OCI-LY1 (cell line): Measurements from ENCODE around the gene HYAL2.

Experiments
- H2AFZ ChIP-seq: fragments of 200-600 bp; sonication (generic), shearing (Covaris generic); 2 replicates; pipeline ENCODE4 v1.6.0; 2014; ENCODE audit warnings: antibody characterized with exemption, mild to moderate bottlenecking, low read length
- H3F3A ChIP-seq: fragments of 200-600 bp; sonication (generic), shearing (Covaris generic); 2 replicates; pipeline ENCODE4 v1.6.0; 2014; ENCODE audit warnings: mild to moderate bottlenecking, antibody characterized with exemption, low read length, moderate library complexity; ENCODE audit not compliant: insufficient read depth
- H3K27ac ChIP-seq: fragments of 200-600 bp; sonication (generic); 2 replicates; pipeline ENCODE4 v1.5.1; 2014; ENCODE audit warnings: low read length, mixed run types, mild to moderate bottlenecking, low read depth; ENCODE audit not compliant: poor library complexity, severe bottlenecking
- H3K27me3 ChIP-seq: fragments of 200-600 bp; sonication (generic); 2 replicates; pipeline ENCODE4 v1.6.0; 2014; ENCODE audit warnings: antibody characterized with exemption, mild to moderate bottlenecking, low read length, moderate library complexity; ENCODE audit not compliant: insufficient read depth
- H3K36me3 ChIP-seq: fragments of 200-600 bp; sonication (generic); 2 replicates; pipeline ENCODE4 v1.6.1; 2014; ENCODE audit warnings: mild to moderate bottlenecking, antibody characterized with exemption, low read length, moderate library complexity, mixed read lengths; ENCODE audit not compliant: insufficient read depth
- H3K4me1 ChIP-seq: fragments of 200-600 bp; sonication (generic); 2 replicates; pipeline ENCODE4 v1.5.1; 2014; ENCODE audit warnings: mild to moderate bottlenecking, low read length, moderate library complexity; ENCODE audit not compliant: insufficient read depth, severe bottlenecking
- H3K4me2 ChIP-seq: fragments of 200-600 bp; sonication (generic), shearing (Covaris generic); 2 replicates; pipeline ENCODE4 v1.6.1; 2014; ENCODE audit warnings: low read length
- H3K4me3 ChIP-seq: fragments of 200-600 bp; sonication (generic); 2 replicates; pipeline ENCODE4 v1.5.1; 2014; ENCODE audit warnings: low read length, low read depth, mild to moderate bottlenecking, mixed read lengths; ENCODE audit not compliant: poor library complexity, severe bottlenecking
- H3K79me2 ChIP-seq: fragments of 200-600 bp; shearing (Covaris generic); 2 replicates; pipeline ENCODE4 v1.6.1; 2016; ENCODE audit warnings: mixed run types, low read length, mixed read lengths; ENCODE audit not compliant: insufficient read depth
- H3K9ac ChIP-seq: fragments of 200-600 bp; sonication (generic), shearing (Covaris generic); 2 replicates; pipeline ENCODE4 v1.6.1; 2014; ENCODE audit warnings: mild to moderate bottlenecking, low read length, mixed read lengths
- H3K9me2 ChIP-seq: fragments of 200-600 bp; sonication (generic), shearing (Covaris generic); 2 replicates; pipeline ENCODE4 v1.6.1; 2014; ENCODE audit warnings: low read depth, mild to moderate bottlenecking, low read length, mixed read lengths
- H3K9me3 ChIP-seq: fragments of 200-600 bp; shearing (Covaris generic); 2 replicates; pipeline ENCODE4 v1.6.1; 2014; ENCODE audit warnings: low read length, mixed read lengths
- H4K20me1 ChIP-seq: fragments of 200-600 bp; sonication (generic), shearing (Covaris generic); 2 replicates; pipeline ENCODE4 v1.6.0; 2016; ENCODE audit warnings: mild to moderate bottlenecking, low read length; ENCODE audit not compliant: insufficient read depth
- EZH2 ChIP-seq: fragments of 200-600 bp; sonication (generic), shearing (Covaris generic); IDR thresholded peaks from 2 replicates; pipeline ENCODE4 v1.8.0; 2017; ENCODE audit warnings: borderline replicate concordance, mixed run types, mild to moderate bottlenecking, antibody characterized with exemption, low read length, moderate library complexity, mixed read lengths
- TF ChIP-seq, protein P1 (sequence below): fragments of 200-600 bp; sonication (generic), shearing (Covaris generic); IDR thresholded peaks from 2 replicates; pipeline ENCODE4 v1.5.1; 2017; ENCODE audit warnings: mild to moderate bottlenecking, antibody characterized with exemption, low read length, moderate library complexity, mixed read lengths

HYAL2 gene

DNA sequence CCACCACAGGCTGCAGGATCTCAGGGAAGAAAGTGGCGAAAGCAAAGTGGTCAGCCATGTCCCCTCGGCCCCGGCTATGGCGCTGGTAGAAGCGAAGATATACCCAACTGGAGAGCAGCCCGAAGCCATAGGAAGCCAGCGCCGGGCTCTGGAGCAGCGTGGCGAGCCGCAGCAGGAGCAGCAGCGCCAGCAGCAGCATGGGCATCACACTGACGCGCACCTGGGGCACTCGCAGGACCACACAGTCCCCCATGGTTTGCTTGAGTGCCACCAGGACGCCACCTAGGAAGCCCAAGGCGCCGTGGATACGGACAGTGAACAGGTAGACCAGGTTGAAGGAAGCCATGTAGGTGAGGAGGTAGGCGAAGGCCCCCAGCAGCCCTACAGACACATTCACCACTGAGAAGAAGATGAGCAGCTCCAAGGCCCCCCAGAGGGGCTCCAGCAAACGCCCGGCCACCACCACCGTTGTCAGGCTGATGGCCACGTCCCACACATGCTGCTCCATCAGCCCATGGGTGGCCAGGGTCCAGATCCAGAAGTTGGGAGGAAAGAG lies 35.9 kb upstream of the HYAL2 start:
- H3K36me3 ChIP-seq, result peaks cover 21% of the 10 kb centered on the region; the same call in 1 of the 2 replicates
- TF ChIP-seq, protein P1, sequence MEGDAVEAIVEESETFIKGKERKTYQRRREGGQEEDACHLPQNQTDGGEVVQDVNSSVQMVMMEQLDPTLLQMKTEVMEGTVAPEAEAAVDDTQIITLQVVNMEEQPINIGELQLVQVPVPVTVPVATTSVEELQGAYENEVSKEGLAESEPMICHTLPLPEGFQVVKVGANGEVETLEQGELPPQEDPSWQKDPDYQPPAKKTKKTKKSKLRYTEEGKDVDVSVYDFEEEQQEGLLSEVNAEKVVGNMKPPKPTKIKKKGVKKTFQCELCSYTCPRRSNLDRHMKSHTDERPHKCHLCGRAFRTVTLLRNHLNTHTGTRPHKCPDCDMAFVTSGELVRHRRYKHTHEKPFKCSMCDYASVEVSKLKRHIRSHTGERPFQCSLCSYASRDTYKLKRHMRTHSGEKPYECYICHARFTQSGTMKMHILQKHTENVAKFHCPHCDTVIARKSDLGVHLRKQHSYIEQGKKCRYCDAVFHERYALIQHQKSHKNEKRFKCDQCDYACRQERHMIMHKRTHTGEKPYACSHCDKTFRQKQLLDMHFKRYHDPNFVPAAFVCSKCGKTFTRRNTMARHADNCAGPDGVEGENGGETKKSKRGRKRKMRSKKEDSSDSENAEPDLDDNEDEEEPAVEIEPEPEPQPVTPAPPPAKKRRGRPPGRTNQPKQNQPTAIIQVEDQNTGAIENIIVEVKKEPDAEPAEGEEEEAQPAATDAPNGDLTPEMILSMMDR, result no peak
- TF ChIP-seq EZH2, result no peak
- H3K4me3 ChIP-seq, result peak overlapping the region; percentile 71
- H3K79me2 ChIP-seq, result no peaks in the 10 kb centered on the region
- H2AFZ ChIP-seq, result no peak overlapping the region
- no peaks in the 10 kb centered on the region for H3K9me2 ChIP-seq
- H4K20me1 ChIP-seq, result no peaks in the 10 kb centered on the region
- H3K9ac ChIP-seq, result peak overlapping the region; percentile 82
- no peaks in the 10 kb centered on the region for H3F3A ChIP-seq
- H3K27ac ChIP-seq, result no peak overlapping the region
- no peaks in the 10 kb centered on the region for H3K9me3 ChIP-seq
- H3K4me1 ChIP-seq, result peaks cover 37% of the 10 kb centered on the region
- H3K4me2 ChIP-seq, result peak overlapping the region; percentile 67
- no peaks in the 10 kb centered on the region for H3K27me3 ChIP-seq

- H4K20me1 ChIP-seq, result no peaks in the 10 kb centered on the region
- no peaks in the 10 kb centered on the region for H3K27me3 ChIP-seq
- H2AFZ ChIP-seq, result no peak overlapping the region
- no peaks in the 10 kb centered on the region for H3F3A ChIP-seq
- no peak for TF ChIP-seq EZH2
- TF ChIP-seq, protein P1, result no peak
- no peaks in the 10 kb centered on the region for H3K9me2 ChIP-seq
- H3K4me2 ChIP-seq, result peak overlapping the region; percentile 67
- peaks cover 37% of the 10 kb centered on the region for H3K4me1 ChIP-seq
- H3K9ac ChIP-seq, result peak overlapping the region; percentile 82
- H3K4me3 ChIP-seq, result peak overlapping the region; percentile 71
- peaks cover 31% of the 10 kb centered on the region; the same call in 1 of the 2 replicates for H3K36me3 ChIP-seq
- H3K27ac ChIP-seq, result no peak overlapping the region
- H3K79me2 ChIP-seq, result no peaks in the 10 kb centered on the region
- H3K9me3 ChIP-seq, result no peaks in the 10 kb centered on the region
These were observed 34.9 kb upstream of the HYAL2 start for GRCh38 chr3:50357481-50357880.

DNA sequence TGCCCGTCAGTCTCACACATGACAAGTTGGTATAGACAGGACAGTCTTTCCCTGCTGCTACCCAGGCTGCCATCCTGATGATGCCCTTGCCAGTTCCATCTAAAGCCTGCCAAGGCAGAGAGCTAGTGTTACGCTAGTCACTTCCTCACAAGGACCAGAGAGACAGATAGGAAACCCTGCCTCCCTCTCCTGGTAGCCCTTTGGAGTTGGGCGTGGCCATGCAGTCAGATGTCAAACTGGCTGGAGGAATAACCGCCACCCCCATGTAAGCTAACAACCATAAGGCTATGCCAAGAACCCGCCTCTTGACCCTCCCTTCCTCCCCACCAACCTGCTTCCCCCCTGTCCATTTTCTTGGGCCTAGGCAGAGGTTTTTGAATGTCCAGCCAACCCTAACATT lies 34.0 kb upstream of the HYAL2 start:
- Histone ChIP-seq H3K9me3 (no peaks in the 10 kb centered on the region), H3K27me3 (no peaks in the 10 kb centered on the region), H3K79me2 (no peaks in the 10 kb centered on the region), H3K9ac (peak overlapping the region; percentile 82; the same call in 1 of the 2 replicates), H4K20me1 (no peaks in the 10 kb centered on the region), H3K9me2 (no peaks in the 10 kb centered on the region), H3K36me3 (peaks cover 32% of the 10 kb centered on the region; the same call in 1 of the 2 replicates), H3K4me1 (peaks cover 41% of the 10 kb centered on the region), H3F3A (no peaks in the 10 kb centered on the region), H3K4me3 (peak overlapping the region; percentile 71), H3K27ac (no peak overlapping the region), H2AFZ (no peak overlapping the region), H3K4me2 (peak overlapping the region; percentile 67)
- no peak for TF ChIP-seq EZH2
